WERI-Rb-1 (cell line): ENCODE results near the gene FBXO15.
A peak's percentile ranks its signal among the peaks of the same experiment; 100 is the strongest.

ENCODE experiments used
- DNase-seq: peaks from one replicate; pipeline ENCODE4 v3.0.0-alpha.2; 2020
- H3K27ac ChIP-seq: fragments of 250-450 bp; sonication (Bioruptor Pico); 2 replicates; pipeline ENCODE4 v1.5.1; 2020; ENCODE audit warnings: mild to moderate bottlenecking, moderate library complexity
- H3K27me3 ChIP-seq: fragments of 250-450 bp; sonication (Bioruptor Pico); 2 replicates; pipeline ENCODE4 v1.5.1; 2021; ENCODE audit warnings: mild to moderate bottlenecking, low read depth, moderate library complexity; ENCODE audit not compliant: insufficient read depth, severe bottlenecking
- H3K36me3 ChIP-seq: fragments of 250-450 bp; sonication (Bioruptor Pico); 2 replicates; pipeline ENCODE4 v1.5.1; 2020; ENCODE audit warnings: mild to moderate bottlenecking, moderate library complexity
- H3K4me3 ChIP-seq: 2 replicates; pipeline ENCODE4 v1.5.1; 2011; ENCODE audit warnings: low read depth, mild to moderate bottlenecking, control low read depth, low read length
- H3K9me3 ChIP-seq: fragments of 250-450 bp; sonication (Bioruptor Pico); 2 replicates; pipeline ENCODE4 v1.5.1; 2021; ENCODE audit warnings: mild to moderate bottlenecking, moderate library complexity; ENCODE audit not compliant: severe bottlenecking
- TF ChIP-seq, protein P1 (sequence below): IDR thresholded peaks from 2 replicates; pipeline ENCODE4 v1.5.1; 2011; ENCODE audit warnings: low read depth, mild to moderate bottlenecking, control low read depth, inconsistent platforms, low read length

FBXO15 gene

DNA sequence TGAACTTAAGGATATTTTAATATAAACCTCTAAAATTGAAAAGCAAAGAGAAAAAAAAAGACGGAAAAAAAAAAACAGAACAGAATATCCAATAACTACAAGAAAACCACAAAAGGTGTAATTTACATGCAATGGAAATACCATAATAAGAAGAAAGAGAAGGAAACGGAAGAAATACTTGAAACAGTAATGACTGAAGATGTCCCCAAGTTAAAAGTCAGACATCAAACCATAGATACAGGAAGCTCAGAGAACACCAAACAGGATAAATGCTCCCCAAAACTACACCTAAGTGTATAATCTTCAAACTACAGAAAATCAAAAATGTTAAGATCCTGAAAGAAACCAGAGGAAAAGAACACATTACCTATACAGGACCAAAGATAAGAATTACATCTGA is 39.2 kb downstream of the FBXO15 start:
- no peak overlapping the region for H3K4me3 ChIP-seq
- H3K27me3 ChIP-seq, result no peaks in the 10 kb centered on the region
- no peak overlapping the region for H3K27ac ChIP-seq
- no peak for DNase-seq
- no peaks in the 10 kb centered on the region for H3K36me3 ChIP-seq
- H3K9me3 ChIP-seq, result peaks cover 7% of the 10 kb centered on the region
- TF ChIP-seq, protein P1, sequence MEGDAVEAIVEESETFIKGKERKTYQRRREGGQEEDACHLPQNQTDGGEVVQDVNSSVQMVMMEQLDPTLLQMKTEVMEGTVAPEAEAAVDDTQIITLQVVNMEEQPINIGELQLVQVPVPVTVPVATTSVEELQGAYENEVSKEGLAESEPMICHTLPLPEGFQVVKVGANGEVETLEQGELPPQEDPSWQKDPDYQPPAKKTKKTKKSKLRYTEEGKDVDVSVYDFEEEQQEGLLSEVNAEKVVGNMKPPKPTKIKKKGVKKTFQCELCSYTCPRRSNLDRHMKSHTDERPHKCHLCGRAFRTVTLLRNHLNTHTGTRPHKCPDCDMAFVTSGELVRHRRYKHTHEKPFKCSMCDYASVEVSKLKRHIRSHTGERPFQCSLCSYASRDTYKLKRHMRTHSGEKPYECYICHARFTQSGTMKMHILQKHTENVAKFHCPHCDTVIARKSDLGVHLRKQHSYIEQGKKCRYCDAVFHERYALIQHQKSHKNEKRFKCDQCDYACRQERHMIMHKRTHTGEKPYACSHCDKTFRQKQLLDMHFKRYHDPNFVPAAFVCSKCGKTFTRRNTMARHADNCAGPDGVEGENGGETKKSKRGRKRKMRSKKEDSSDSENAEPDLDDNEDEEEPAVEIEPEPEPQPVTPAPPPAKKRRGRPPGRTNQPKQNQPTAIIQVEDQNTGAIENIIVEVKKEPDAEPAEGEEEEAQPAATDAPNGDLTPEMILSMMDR, result no peak

DNA sequence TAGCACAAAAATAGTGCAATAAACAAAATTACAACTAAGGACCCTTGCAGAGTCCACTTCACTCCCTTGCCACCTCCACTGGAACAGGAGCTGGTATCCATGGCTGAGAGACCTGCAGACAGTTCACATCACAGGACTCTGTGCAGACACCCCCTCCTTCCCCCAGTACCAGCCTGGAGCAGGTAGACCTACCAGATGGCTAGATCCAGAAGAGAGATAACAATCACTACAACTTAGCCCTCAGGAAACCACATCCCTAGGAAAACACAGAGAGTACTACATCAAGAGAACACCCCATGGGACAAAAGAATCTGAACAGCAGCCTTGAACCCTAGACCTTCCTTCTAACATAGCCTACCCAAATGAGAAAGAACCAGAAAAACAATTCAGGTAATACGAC is 49.8 kb downstream of the FBXO15 start:
- TF ChIP-seq, protein P1, result no peak
- H3K9me3 ChIP-seq, result no peaks in the 10 kb centered on the region
- H3K27ac ChIP-seq, result no peak overlapping the region
- no peaks in the 10 kb centered on the region for H3K27me3 ChIP-seq
- H3K36me3 ChIP-seq, result no peaks in the 10 kb centered on the region
- no peak for DNase-seq
- H3K4me3 ChIP-seq, result no peak overlapping the region

DNA sequence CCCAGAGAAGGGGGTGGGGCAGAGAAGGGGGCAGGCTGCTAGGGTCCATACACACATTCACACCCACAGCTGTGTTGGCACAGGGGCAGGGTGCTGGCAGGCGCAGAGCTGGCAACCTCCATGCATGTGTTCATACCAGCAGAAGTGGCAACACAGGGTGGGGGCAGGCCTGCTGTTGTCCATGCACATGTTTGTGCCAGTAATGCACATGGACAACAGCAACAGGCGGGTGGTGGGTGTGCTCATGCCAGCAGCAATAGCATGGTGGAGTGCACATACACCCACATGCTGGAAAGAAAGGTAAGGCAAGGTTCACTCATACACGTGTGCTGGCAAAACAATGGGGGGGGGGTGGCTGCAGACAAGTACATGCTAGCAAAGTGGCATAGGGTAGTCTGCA is 54.7 kb downstream of the FBXO15 start:
- TF ChIP-seq, protein P1, result no peak
- H3K9me3 ChIP-seq, result peaks cover 3% of the 10 kb centered on the region
- no peak overlapping the region for H3K27ac ChIP-seq
- no peak overlapping the region for H3K4me3 ChIP-seq
- no peaks in the 10 kb centered on the region for H3K27me3 ChIP-seq
- no peak for DNase-seq
- H3K36me3 ChIP-seq, result no peaks in the 10 kb centered on the region

DNA sequence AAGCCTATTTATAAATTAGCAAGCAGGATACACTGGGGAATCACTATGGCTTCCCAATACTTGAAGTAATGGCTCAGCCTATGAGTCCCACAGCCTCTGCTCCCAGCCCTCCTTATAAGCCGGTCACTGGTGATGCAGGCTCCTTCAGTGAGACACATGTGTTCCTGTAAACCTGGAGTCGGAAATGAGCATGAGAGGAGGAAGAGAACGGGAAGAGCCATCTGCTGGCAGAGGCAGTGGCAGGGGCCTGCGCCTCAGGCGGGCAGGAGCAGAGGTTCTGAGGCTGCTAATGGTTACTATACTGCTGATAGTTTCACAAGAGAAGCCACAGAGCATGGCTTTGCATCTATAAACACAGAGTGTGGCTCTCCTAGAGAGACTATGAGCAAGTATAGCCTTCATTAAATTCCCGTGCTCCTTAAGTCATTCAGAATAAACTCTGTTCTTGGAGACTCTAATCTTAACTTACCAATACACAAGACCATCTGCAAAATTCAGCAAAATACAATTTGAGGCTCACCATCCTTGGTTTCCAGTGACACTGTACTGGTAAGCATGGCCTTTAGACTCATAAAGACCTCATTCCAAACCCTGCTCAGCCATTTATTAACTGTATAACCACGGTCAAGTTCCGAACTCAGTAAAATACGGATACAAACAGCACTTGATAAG is 63.3 kb downstream of the FBXO15 start:
- DNase-seq, result no peak
- Histone ChIP-seq H3K4me3 (no peak overlapping the region), H3K36me3 (no peaks in the 10 kb centered on the region), H3K27ac (no peak overlapping the region), H3K9me3 (peaks cover 3% of the 10 kb centered on the region), H3K27me3 (no peaks in the 10 kb centered on the region)
- TF ChIP-seq, protein P1, result 0 out of 2 replicates have a peak, but pooled peaks have one; percentile 15

DNA sequence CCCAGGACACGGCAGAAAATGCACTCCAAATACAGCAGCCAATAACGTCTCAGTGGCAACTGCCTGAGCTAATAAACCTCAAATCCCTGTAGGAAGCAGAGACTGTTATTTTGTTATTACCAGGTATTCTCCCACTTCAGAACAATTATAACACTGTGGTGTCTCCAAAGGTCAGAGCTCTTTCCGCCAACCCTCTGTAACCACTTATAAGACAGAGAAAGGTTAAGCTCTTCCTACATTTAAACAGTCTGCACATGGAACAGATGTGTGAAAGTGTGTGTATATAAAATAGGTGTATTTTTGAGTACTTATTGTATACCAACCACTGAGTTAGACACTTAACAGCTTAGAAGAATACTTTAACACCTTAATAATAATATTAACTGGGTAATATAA is 64.1 kb downstream of the FBXO15 start:
- no peak for DNase-seq
- H3K36me3 ChIP-seq, result no peaks in the 10 kb centered on the region
- no peak overlapping the region for H3K27ac ChIP-seq
- H3K4me3 ChIP-seq, result no peak overlapping the region
- TF ChIP-seq, protein P1, result no peak
- no peaks in the 10 kb centered on the region for H3K9me3 ChIP-seq
- no peaks in the 10 kb centered on the region for H3K27me3 ChIP-seq
